HG02623 (cell line): ENCODE measurements around the gene ARID1B.
"Not testable (repeated sequence)": the region's sequence is repeated elsewhere in the genome, so short reads cannot be mapped to it uniquely, and the experiment has no call there.

Experiments
- ATAC-seq: cut with Tn5 transposase; IDR thresholded peaks from one replicate; pipeline ENCODE4 v1.9.1; 2021; ENCODE audit warnings: moderate library complexity; ENCODE audit not compliant: unreplicated experiment

The ARID1B gene

DNA sequence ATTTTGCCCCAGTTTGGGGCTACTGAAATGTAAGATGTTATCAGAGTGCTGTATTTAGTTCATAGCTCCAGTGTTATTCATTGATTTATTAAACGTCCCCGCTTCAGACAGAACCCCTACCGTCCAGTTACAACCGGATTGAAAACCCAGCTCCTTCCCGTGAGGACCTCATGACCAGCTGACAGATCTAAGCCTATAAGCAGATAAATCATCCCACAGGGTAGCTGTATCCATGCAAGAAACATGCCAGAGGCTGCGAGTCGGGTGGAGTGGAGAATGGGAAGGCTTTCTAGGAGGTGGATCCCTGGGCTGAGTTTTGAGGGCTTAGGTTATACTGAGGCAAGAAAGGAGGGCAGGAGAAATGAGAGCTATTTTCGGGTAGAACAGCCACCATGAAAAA lies 260.0 kb downstream of the ARID1B start:
- ATAC-seq, result no peak

GRCh38 chr6:157038610-157039009 lies 261.4 kb downstream of the ARID1B start:
- no peak for ATAC-seq

- ATAC-seq, result not testable (repeated sequence)
Observed at GRCh38 chr6:157039639-157040038, 262.5 kb downstream of the ARID1B start.

GRCh38 chr6:157040191-157040590 lies 263.0 kb downstream of the ARID1B start:
- no peak for ATAC-seq

DNA sequence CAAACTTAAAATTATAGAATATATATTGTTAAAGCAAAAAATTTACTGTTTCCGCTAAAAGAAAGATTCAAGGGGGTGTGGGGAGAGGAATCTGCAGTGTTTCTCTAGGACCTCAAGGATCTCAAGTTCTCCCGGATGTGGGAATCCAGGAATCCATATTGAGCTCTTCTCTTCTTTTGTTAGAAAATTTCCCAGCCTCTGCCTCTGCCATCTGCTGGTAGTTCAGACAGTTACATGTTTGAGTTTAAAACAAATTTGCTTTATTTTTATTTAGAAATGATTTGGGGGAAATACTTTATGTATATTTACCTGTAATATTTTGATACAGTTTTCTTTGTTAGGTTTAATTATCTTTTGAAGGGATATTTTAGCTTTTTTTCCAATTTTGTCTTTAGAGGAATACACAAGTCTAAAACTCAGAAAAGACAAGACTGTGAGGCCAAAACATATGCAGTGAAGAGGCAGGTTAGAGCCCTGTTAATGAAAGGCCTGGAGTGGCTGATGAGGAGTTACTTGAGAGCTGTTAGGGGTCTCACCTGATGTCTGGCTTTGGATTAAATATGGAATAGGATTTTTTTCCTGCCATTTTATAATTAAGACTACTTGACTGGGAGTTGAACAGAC lies 268.8 kb downstream of the ARID1B start:
- no peak for ATAC-seq

- ATAC-seq, result no peak
Observed at GRCh38 chr6:157046776-157047175, 269.6 kb downstream of the ARID1B start.

DNA sequence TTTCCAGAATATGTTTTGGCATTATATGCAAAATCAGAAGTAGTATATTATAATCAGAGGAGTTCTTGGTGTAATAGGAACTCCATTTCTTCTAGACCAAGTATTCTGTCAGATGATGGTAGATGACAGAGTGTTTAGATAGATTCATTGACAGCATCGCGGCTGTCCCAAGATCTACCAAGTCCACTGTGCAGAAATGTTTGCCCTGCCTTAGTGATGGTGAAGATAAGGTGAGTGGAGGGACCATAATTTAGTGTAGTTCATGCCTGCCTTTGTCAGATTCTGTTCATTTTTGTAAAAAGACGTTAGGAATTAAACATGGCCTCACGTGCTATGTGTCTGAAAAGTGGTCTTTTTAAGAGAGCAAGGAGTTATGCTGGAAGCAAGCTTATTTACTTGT lies 270.1 kb downstream of the ARID1B start:
- ATAC-seq, result no peak

GRCh38 chr6:157047951-157048350 lies 270.8 kb downstream of the ARID1B start:
- ATAC-seq, result no peak

GRCh38 chr6:157049133-157049532 lies 272.0 kb downstream of the ARID1B start:
- no peak for ATAC-seq

DNA sequence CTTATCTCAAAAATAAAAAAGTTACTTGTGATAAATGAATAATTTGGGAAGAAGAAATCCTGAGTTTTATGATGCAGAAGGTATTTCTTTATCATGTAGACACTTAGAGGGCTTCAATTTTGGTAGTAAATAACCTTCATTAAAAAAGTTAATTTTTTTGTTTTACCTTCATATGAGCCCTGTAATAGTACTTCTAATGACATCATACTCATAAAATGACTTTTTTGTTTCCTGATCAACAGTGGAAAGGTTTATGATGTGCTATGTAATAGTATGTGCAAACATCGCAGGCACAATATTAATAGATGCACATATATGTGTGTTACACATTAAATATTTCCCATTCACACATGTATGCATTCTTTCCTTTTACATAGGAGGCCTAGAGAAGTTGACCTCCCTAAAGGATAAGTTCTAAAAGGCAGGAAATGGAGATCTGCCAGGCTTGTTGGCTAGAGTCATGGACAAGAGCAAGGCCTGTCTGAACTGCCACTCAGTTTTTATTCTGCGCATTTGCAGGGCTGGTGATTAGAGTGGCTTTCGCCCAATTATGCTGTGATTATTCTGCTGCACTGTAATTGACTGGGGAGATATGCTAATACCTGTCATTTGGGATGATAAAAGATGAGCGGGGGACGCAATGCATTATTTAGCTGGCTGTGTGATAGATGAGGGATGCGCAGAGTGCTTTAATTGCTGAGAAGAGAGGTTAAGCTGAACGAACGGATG lies 273.5 kb downstream of the ARID1B start:
- no peak for ATAC-seq

DNA sequence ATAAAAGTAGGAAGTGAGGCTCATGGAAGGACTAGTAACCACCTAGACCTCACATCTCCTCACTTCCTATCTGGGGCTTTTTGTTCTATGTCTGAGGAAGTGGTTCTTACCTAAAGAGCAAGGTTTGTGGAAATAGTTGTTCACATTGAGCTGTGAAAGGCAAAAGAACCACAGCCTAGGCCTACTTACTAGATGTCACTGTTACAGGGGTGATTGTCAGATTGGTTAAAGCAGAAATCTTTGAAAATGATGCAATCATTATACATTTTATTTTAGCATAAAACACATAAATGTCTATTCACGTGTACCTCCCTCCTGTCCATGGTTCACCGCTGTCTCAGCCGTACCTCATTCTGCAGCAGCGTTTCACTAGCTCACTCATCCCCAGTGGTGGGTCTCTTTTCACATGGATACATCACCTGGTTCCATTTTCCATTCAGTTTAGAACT lies 277.4 kb downstream of the ARID1B start:
- peak; percentile 61 for ATAC-seq

- ATAC-seq, result no peak
Observed at GRCh38 chr6:157055863-157056262, 278.7 kb downstream of the ARID1B start.

DNA sequence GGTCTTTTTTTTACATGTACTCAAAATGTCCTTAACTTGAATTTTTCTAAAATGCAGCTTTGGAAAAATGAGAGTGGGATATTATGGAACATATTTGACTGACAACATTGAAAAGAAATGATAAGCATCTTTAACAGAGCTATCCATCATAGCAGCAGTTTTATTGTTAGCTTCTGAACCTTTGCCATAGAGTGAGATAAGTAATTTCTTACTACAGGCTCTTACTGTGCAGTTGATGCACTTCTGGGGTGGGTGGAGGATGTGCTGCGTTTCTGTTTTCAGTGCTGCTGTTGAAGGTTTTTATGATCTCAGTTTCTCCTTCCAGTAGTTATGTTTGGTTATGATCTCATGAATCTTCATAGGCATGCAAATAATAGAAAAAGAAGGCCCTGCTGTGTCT lies 279.1 kb downstream of the ARID1B start:
- ATAC-seq, result no peak

- no peak for ATAC-seq
Observed at GRCh38 chr6:157058574-157058973, 281.4 kb downstream of the ARID1B start.

DNA sequence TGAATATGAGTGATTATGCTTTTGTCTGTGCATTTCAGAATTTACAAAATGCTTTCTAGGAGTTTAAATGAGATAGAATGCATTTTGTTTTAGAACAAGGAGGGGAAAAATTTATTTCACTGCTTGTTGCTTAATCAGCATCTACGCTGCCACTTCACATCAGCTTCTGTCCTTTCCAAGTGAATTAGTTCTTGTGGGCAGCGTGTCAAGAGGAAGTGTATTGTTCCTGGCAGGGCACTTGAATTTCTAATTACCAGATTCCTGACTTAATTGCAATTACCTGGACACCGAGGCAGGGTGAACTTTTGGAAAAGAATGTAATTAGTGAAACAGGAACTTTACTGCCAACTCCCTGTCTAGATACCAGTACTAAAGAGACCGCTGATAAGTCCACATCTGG lies 282.6 kb downstream of the ARID1B start:
- no peak for ATAC-seq

DNA sequence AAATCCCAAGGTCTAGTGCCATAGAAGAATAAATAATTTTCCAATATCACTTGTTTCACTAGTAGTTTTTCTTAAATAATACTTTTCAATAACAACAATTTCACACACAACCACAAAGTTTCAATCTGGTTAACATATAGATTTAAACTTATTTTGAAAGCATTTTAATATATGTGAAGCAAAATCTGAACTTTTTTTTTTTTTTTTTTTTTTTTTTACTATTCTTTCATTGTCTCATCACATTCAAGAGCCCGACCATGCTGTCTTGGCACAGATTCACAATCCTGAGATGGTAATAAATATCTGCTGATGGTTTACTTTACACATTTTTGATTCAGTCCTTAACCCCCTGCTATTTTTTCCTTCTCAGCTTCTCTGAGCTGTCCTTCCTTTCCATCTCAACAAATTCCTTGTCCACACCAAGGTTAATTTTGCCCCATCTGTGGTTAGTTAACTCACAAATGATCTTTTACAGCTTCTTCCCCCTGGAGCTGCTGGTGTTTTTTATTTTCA lies 283.3 kb downstream of the ARID1B start:
- ATAC-seq, result no peak

GRCh38 chr6:157061770-157062594 lies 284.8 kb downstream of the ARID1B start:
- ATAC-seq, result no peak

DNA sequence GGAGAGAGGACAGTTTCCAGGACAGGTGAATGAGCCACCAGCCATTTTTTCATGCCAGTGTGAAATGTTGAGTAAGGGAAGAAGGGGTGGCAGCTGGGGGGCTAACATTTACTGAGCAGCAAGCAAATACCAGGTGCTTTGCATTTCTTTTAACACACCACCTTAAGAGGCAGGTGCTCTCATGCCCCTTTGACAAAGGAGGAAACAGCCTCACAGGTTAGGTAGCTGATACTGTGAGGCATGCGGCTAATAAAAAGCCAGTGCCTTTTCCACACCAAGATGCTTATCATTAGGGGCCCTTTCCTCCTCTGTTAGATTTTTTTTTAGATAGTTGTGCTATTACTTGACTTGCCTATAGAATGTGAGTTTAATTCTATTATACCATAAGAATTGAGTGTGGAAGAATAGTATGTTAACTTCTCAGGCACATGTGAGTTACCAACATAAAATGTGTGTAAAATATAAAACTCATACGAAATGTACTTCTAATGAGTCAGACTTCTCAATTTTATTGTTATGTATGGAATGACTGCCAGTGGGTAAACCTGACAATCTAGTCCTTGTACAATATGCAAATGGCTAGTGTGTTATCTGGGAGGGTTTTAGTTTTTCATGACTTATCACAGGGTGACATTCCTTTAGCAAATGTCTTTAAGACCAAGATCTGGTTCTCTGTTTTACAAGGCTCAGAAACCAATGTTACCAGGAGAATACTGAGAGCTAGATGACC lies 286.2 kb downstream of the ARID1B start:
- ATAC-seq, result no peak

- no peak for ATAC-seq
Observed at GRCh38 chr6:157063923-157064322, 286.7 kb downstream of the ARID1B start.

DNA sequence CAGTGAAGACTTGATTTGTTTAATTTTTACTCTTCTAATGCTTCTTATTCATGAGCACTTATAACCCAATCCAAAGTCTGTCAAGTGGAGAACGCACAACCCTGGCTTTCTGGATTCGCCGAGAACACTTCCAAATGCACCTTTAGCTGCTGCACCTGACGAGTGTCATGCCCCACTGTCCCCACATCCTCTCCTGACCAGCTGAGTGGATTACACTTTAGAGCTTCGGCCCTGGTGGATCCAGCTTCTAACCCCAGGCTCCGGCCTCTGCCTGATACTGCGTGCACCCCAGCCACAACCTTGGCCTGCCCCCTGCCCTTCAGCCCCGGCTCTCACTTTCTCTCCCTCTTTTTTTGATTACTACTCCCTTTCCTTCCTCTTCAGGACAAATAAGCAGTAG lies 287.3 kb downstream of the ARID1B start:
- no peak for ATAC-seq

- ATAC-seq, result no peak
Observed at GRCh38 chr6:157065366-157065765, 288.2 kb downstream of the ARID1B start.
